HCT116 (cell line): ENCODE results near the gene VPS11. TPM values are rescaled to one million over a fixed set of nuclear protein-coding genes. Genes with fewer than 3 reads are reported as not detected.

Source experiments
- ATAC-seq: fragments of 200-7000 bp; cut with Tn5 transposase; 2 replicates; pipeline ENCODE4 v1.9.1; 2020; ENCODE audit warnings: mild to moderate bottlenecking, moderate library complexity
- BruUV-seq: library from RNA; stranded (reverse); fragments of 400-500 nt; replicated peaks from 2 replicates; lab custom pipeline; 2021; lab: Mats Ljungman, UMichigan
- CTCF ChIA-PET: fragments of 300-600 bp; sonication (Branson Sonifier 250); formaldehyde crosslinking; loops from one replicate; lab custom pipeline; 2021; ENCODE audit warnings: antibody characterized with exemption; lab: Charles Lee
- POLR2A ChIA-PET: fragments of 300-600, 350-600 bp; sonication (Branson Sonifier 250); formaldehyde crosslinking; loops from one replicate; lab custom pipeline; 2021; ENCODE audit warnings: antibody characterized with exemption; lab: Charles Lee
- RAD21 ChIA-PET, 2 experiments: fragments of 300-600 bp; sonication (Branson Sonifier 250); formaldehyde crosslinking; loops; one replicate each; lab custom pipeline; 2023; ENCODE audit warnings: low total read pairs in 2 of 2; ENCODE audit not compliant: uncharacterized antibody in 2 of 2, unreplicated experiment in 2 of 2, low non-redundant PET in 1 of 2; lab: Charles Lee
- DNase-seq: peaks from one replicate; pipeline ENCODE4 v3.0.0-alpha.2; 2010; ENCODE audit warnings: low read depth, low spot score
- H2AFZ ChIP-seq: fragments of 200-600 bp; shearing (Covaris generic), sonication (generic); 2 replicates; pipeline ENCODE4 v1.6.1; 2017; ENCODE audit warnings: low read depth, mixed run types, mixed read lengths, antibody characterized with exemption, low read length; ENCODE audit not compliant: poor library complexity, severe bottlenecking
- H3K27ac ChIP-seq: 2 replicates; pipeline ENCODE4 v1.5.1; 2012; ENCODE audit warnings: low read depth, low read length
- H3K27me3 ChIP-seq: fragments of 200-600 bp; sonication (generic); 2 replicates; pipeline ENCODE4 v1.6.1; 2016; ENCODE audit warnings: mixed run types, low read length, mixed read lengths; ENCODE audit not compliant: insufficient read depth
- H3K36me3 ChIP-seq, 2 experiments: fragments of 200-500 bp in 1 of 2; fragments of 200-600 bp in 1 of 2; sonication (Bioruptor generic) in 1 of 2; sonication (generic) in 1 of 2; 2 replicates each; pipeline versions ENCODE4 v1.5.1 to v1.6.1; 2014 to 2016; ENCODE audit warnings: low read length in 2 of 2, inconsistent platforms in 1 of 2, mixed read lengths in 1 of 2, mixed run types in 1 of 2; ENCODE audit not compliant: insufficient read depth in 2 of 2, control insufficient read depth in 1 of 2
- H3K4me1 ChIP-seq, 2 experiments: fragments of 200-600 bp in 1 of 2; sonication (generic) in 1 of 2; 2 replicates each; pipeline versions ENCODE4 v1.5.1 to v1.6.1; 2012 to 2017; ENCODE audit warnings: low read length in 2 of 2, inconsistent platforms in 1 of 2, mild to moderate bottlenecking in 1 of 2, mixed read lengths in 1 of 2, mixed run types in 1 of 2, moderate library complexity in 1 of 2; ENCODE audit not compliant: insufficient read depth in 2 of 2, control insufficient read depth in 1 of 2
- H3K4me2 ChIP-seq: fragments of 200-600 bp; sonication (generic); 2 replicates; pipeline ENCODE4 v1.6.1; 2017; ENCODE audit warnings: mixed run types, low read length, mixed read lengths
- H3K4me3 ChIP-seq, 2 experiments: fragments of 200-600 bp in 1 of 2; sonication (generic) in 1 of 2; replicated peaks in 1 of 2; 2 replicates each; pipeline ENCODE4 v1.5.1; 2011 to 2016; ENCODE audit warnings: low read length in 2 of 2, control low read depth in 1 of 2, low read depth in 1 of 2, mild to moderate bottlenecking in 1 of 2, mixed read lengths in 1 of 2, mixed run types in 1 of 2
- H3K79me2 ChIP-seq: fragments of 200-600 bp; sonication (generic); 2 replicates; pipeline ENCODE4 v1.6.1; 2017; ENCODE audit warnings: mild to moderate bottlenecking, mixed run types, low read length, moderate library complexity, mixed read lengths; ENCODE audit not compliant: insufficient read depth
- H3K9ac ChIP-seq: fragments of 200-600 bp; sonication (generic); 2 replicates; pipeline ENCODE4 v1.6.1; 2016; ENCODE audit warnings: low read length, mixed read lengths
- H3K9me2 ChIP-seq: fragments of 200-600 bp; sonication (generic), shearing (Covaris generic); 2 replicates; pipeline ENCODE4 v1.6.1; 2017; ENCODE audit warnings: mixed run types, mild to moderate bottlenecking, moderate library complexity; ENCODE audit not compliant: insufficient read depth
- H3K9me3 ChIP-seq, 2 experiments: fragments of 200-500 bp in 1 of 2; fragments of 200-600 bp in 1 of 2; sonication (Bioruptor generic) in 1 of 2; sonication (generic) in 1 of 2; 2 replicates each; pipeline ENCODE4 v1.6.1; 2014 to 2017; ENCODE audit warnings: low read length in 2 of 2, mixed read lengths in 2 of 2, inconsistent platforms in 1 of 2, low read depth in 1 of 2, mild to moderate bottlenecking in 1 of 2, mixed run types in 1 of 2, moderate library complexity in 1 of 2; ENCODE audit not compliant: control insufficient read depth in 1 of 2, insufficient read depth in 1 of 2
- H4K20me1 ChIP-seq: fragments of 200-600 bp; sonication (generic), shearing (Covaris generic); 2 replicates; pipeline ENCODE4 v1.6.1; 2017; ENCODE audit warnings: mixed run types, mild to moderate bottlenecking, moderate library complexity; ENCODE audit not compliant: insufficient read depth
- ATF3 ChIP-seq: IDR thresholded peaks from 2 replicates; pipeline ENCODE4 v1.6.1; 2012
- CEBPB ChIP-seq: IDR thresholded peaks from 2 replicates; pipeline ENCODE4 v1.6.1; 2012; ENCODE audit warnings: low read depth
- EGR1 ChIP-seq: IDR thresholded peaks from 2 replicates; pipeline ENCODE4 v1.6.1; 2012; ENCODE audit warnings: low read depth
- EZH2 ChIP-seq: fragments of 200-600 bp; sonication (generic); IDR thresholded peaks from 2 replicates; pipeline ENCODE4 v1.6.1; 2017; ENCODE audit warnings: antibody characterized with exemption, mixed run types
- EZH2phosphoT487 ChIP-seq: fragments of 200-600 bp; IDR thresholded peaks from 2 replicates; pipeline ENCODE4 v1.6.1; 2018; ENCODE audit warnings: antibody characterized with exemption, borderline replicate concordance
- JUND ChIP-seq: IDR thresholded peaks from 2 replicates; pipeline ENCODE4 v1.6.1; 2012
- MAX ChIP-seq: IDR thresholded peaks from 2 replicates; pipeline ENCODE4 v1.6.1; 2012
- POLR2AphosphoS5 ChIP-seq: IDR thresholded peaks from 2 replicates; pipeline ENCODE4 v1.6.1; 2011; ENCODE audit warnings: mild to moderate bottlenecking, low read depth, low read length, moderate library complexity
- RAD21 ChIP-seq: IDR thresholded peaks from 2 replicates; pipeline ENCODE4 v1.6.1; 2012; ENCODE audit warnings: low read depth, mild to moderate bottlenecking
- SIN3A ChIP-seq: IDR thresholded peaks from 2 replicates; pipeline ENCODE4 v1.6.1; 2012; ENCODE audit warnings: low read depth
- SP1 ChIP-seq: IDR thresholded peaks from 2 replicates; pipeline ENCODE4 v1.6.1; 2012; ENCODE audit warnings: low read depth
- SRF ChIP-seq: IDR thresholded peaks from 2 replicates; pipeline ENCODE4 v1.6.1; 2012; ENCODE audit warnings: low read depth
- TCF7L2 ChIP-seq: IDR thresholded peaks from 2 replicates; pipeline ENCODE4 v1.7.0; 2011; ENCODE audit warnings: borderline replicate concordance, inconsistent platforms; ENCODE audit not compliant: insufficient read depth, insufficient read length; ENCODE audit errors: extremely low read depth
- ZBTB33 ChIP-seq: IDR thresholded peaks from 2 replicates; pipeline ENCODE4 v1.6.1; 2011; ENCODE audit warnings: mild to moderate bottlenecking, low read length, moderate library complexity; ENCODE audit not compliant: insufficient replicate concordance; ENCODE audit errors: extremely low read depth
- ZFX ChIP-seq: fragments of 450-650 bp; IDR thresholded peaks from 2 replicates; pipeline ENCODE4 v1.6.1; 2017
- intact Hi-C: fragments of 100-400 bp; cut with micrococcal nuclease; formaldehyde crosslinking; loops from 2 replicates; pipeline ENCODE4 v1.10.0; 2022
- total RNA-seq: library from RNA; stranded (reverse); gene quantifications from one replicate; pipeline ENCODE4 v1.2.1, GENCODE V29; 2021; ENCODE audit not compliant: unreplicated experiment

The VPS11 gene
- total RNA-seq, 1 experiment from 2014 or later, result 20.4 TPM

GRCh38 chr11:119110439-119110838, 42.8 kb downstream of the VPS11 start:
- Histone ChIP-seq H3K9ac (no peak overlapping the region), H3K4me3 (no peak overlapping the region), H3K36me3 (peaks cover 6 to 19% of the 10 kb centered on the region in 2 experiments; a peak in 2 of 4 replicates), H3K9me3 (no peaks in the 10 kb centered on the region), H4K20me1 (no peaks in the 10 kb centered on the region), H3K9me2 (no peaks in the 10 kb centered on the region), H3K4me1 (peaks cover 16 to 31% of the 10 kb centered on the region in 2 experiments), H3K27ac (no peak overlapping the region), H3K4me2 (no peak overlapping the region), H3K79me2 (peaks cover 6% of the 10 kb centered on the region; the same call in 1 of the 2 replicates), H3K27me3 (no peaks in the 10 kb centered on the region), H2AFZ (no peak overlapping the region)
- no TSS peak for BruUV-seq
- no peak for ATAC-seq
- intact Hi-C loops, result no loop called here
- no peak for DNase-seq
- ChIA-PET RAD21 (interaction anchor here in 1 of 2 experiments (0.6 kb wide), 1 partner anchor 294 kb away, joined by 3 read pairs; no protein-coding TSS in a partner anchor), CTCF (no interaction called here), POLR2A (interaction anchor here (2.9 kb wide), 1 partner anchor 11 kb away, joined by 9 read pairs; the partner anchor contains the start of gene HINFP)
- TF ChIP-seq JUND (no peak), EGR1 (no peak), SP1 (no peak), TCF7L2 (no peak), EZH2 (no peak), ZFX (no peak), RAD21 (no peak), MAX (no peak), SIN3A (no peak)

- POLR2A ChIA-PET, result interaction anchor here (1.3 to 2.9 kb wide), 2 partner anchors 9 to 10 kb away, joined by 3 to 9 read pairs; partner anchors contain the start of genes DPAGT1 and HINFP
- Histone ChIP-seq H3K4me2 (no peak overlapping the region), H3K9me2 (no peaks in the 10 kb centered on the region), H4K20me1 (no peaks in the 10 kb centered on the region), H2AFZ (no peak overlapping the region), H3K36me3 (peaks cover 11 to 21% of the 10 kb centered on the region in 2 experiments; a peak in 2 of 4 replicates), H3K9ac (no peak overlapping the region), H3K4me1 (peaks cover 11 to 25% of the 10 kb centered on the region in 2 experiments), H3K27me3 (no peaks in the 10 kb centered on the region), H3K79me2 (peaks cover 6% of the 10 kb centered on the region; the same call in 1 of the 2 replicates), H3K27ac (no peak overlapping the region), H3K4me3 (no peak overlapping the region), H3K9me3 (no peaks in the 10 kb centered on the region)
- CTCF ChIA-PET, result no interaction called here
- no TSS peak for BruUV-seq
- no peak for TF ChIP-seq ZBTB33
- no peak for TF ChIP-seq POLR2AphosphoS5
- TF ChIP-seq CEBPB, result no peak
- no peak for TF ChIP-seq SRF
- TF ChIP-seq EZH2, result no peak
- no peak for TF ChIP-seq JUND
- no peak for TF ChIP-seq SIN3A
- no peak for TF ChIP-seq RAD21
- TF ChIP-seq ATF3, result no peak
- TF ChIP-seq EZH2phosphoT487, result no peak
- DNase-seq, result no peak
- RAD21 ChIA-PET, result no interaction called here
- intact Hi-C loops, result no loop called here
- no peak for ATAC-seq
Measured at GRCh38 chr11:119111361-119111925, 43.8 kb downstream of the VPS11 start.
